NCI-H2081 (cell line): ENCODE data around the gene DPH1.

Source experiments
- DNase-seq, 2 experiments: peaks; one replicate each; lab custom pipeline; 2025; lab: John Stamatoyannopoulos, UW

DPH1 gene

GRCh38 chr17:2082003-2082781 is 52.2 kb downstream of the DPH1 start:
- DNase-seq = no peak

DNA sequence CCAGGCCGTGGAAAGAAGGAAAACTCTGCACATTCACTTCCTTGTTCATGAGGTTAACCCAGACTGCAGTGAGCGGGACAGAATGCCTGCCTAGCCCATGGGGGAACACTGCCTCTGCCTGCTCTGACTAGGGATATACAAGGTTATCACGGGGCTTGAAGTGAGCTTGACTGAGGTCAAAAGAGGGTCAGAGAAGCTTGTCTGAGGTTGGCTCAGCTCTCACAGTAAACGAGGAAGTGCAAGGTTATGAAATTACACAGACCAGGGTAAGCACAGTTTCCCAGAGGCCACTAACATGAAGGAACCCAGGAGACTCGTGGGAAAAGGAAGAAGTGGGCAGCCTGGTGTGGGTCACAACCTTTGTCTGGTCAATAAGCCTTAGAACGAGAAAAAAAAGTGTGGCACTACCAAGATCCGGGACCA is 53.7 kb downstream of the DPH1 start:
- no peak for DNase-seq

- no peak for DNase-seq
Measured at GRCh38 chr17:2084036-2084765, 54.2 kb downstream of the DPH1 start.

DNA sequence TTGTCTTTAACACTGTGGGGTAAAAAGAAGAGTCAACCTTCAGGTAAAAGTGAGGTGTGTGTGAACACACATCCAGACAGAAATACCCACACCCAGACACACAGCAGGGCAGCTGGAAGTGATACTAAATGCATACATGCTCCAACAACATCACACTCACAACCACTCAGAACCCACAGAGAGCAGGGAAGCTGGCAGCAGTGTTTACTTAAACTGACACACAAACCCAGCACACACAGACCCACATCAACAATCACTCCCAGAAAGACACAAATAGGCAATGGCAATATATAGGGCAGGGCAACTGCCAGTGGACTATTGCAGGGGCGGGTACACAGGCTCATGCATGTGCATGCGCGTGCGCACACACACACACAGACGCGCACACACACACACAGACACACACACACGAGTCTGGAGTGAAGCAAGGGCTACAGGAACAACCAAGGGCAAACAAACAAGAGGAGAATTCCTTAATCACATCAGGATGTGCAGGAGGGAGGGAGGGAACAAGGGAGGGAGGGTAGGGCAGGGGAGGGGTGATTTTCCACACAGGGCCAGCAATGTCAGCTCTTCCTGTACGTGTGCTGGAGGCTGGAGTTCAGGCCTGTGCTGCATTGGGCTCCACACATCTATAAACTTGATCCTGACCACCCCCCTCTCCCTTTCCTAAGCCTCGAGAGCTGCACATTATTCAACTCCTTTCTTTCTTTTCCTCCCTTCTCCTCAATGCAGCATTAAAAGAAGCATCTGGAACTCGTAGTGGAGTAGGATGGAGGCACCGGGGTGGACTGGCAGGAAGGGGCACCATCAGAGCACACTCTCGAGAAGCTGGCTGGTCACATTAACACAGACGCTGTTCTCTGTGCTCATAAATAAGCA is 55.1 kb downstream of the DPH1 start:
- DNase-seq = no peak

- DNase-seq = no peak
Measured at GRCh38 chr17:2085648-2085949, 55.6 kb downstream of the DPH1 start.

GRCh38 chr17:2086306-2086705 is 56.4 kb downstream of the DPH1 start:
- no peak for DNase-seq

DNA sequence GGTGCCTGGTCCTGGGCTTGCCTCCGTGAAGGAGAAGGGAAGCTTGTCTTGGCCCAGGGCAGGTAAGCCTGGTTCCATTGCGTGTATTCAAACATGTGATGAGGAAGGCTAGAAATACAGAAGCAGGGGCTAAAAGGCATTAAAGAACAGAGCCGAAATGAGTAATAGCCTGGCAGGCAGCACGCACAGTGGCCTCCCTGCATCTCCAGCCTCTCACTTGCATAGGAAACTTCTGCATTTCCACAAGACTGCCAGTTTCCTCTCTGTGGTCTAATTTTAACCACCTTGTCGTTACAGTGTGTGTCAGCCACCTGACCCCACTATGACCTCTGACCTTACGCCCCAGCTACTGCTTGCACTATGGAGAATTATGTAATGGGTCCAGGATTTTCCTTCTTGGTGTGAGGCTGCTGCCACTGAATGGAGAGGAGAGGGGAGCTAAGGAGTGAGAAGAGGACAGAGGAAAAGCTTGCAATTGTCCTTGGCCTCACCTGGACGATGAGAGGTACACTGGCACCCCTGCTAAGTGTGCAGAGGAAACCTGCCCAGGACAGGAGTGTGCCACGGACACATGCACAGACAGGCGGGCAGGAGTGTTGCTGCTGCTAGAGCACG is 57.8 kb downstream of the DPH1 start:
- no peak for DNase-seq

DNA sequence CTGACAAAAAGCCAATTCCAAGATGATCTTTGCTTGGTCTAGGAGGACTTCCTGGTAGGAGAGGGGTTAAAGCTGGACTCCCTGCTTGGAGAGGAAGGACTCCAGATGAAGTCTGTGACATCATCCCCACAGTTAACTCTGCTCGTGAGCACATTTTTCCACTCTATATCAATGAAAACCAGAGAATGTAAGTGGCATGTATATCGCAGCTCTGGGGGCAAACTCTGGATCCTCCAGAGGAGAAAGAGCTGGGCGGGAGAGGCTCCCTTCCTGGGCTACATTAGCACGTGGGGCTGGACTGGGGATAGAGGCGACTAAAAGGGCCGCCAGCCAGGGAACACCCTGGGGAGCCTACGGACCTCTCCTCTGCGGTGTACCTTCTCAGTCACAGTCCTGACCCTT is 59.1 kb downstream of the DPH1 start:
- DNase-seq = no peak

GRCh38 chr17:2090210-2090641 is 60.3 kb downstream of the DPH1 start:
- DNase-seq = no peak

GRCh38 chr17:2090804-2091534 is 61.0 kb downstream of the DPH1 start:
- DNase-seq = no peak

- DNase-seq = no peak
Measured at GRCh38 chr17:2092253-2092652, 62.3 kb downstream of the DPH1 start.

- no peak for DNase-seq
Measured at GRCh38 chr17:2093349-2093748, 63.4 kb downstream of the DPH1 start.
